GM13977 (cell line): ENCODE results near the gene KRT86.

Experiments
- DNase-seq: peaks from one replicate; pipeline ENCODE4 v3.0.0; 2012; ENCODE audit warnings: low spot score
- in situ Hi-C: fragments of 300-500 bp; cut with MboI; formaldehyde crosslinking; loops from one replicate; pipeline ENCODE4 v1.12.0; 2022; ENCODE audit warnings: low sequenced_read_pairs, low pct_unique_long_range_greater_than_20kb, mixed read lengths, inconsistent platforms; ENCODE audit not compliant: unreplicated experiment
- TF ChIP-seq, protein P1 (sequence below): IDR thresholded peaks from 2 replicates; pipeline ENCODE4 v1.5.1; 2012; ENCODE audit warnings: mild to moderate bottlenecking, control low read depth; ENCODE audit not compliant: insufficient read depth; ENCODE audit errors: extremely low read depth, missing control alignments

KRT86 gene

DNA sequence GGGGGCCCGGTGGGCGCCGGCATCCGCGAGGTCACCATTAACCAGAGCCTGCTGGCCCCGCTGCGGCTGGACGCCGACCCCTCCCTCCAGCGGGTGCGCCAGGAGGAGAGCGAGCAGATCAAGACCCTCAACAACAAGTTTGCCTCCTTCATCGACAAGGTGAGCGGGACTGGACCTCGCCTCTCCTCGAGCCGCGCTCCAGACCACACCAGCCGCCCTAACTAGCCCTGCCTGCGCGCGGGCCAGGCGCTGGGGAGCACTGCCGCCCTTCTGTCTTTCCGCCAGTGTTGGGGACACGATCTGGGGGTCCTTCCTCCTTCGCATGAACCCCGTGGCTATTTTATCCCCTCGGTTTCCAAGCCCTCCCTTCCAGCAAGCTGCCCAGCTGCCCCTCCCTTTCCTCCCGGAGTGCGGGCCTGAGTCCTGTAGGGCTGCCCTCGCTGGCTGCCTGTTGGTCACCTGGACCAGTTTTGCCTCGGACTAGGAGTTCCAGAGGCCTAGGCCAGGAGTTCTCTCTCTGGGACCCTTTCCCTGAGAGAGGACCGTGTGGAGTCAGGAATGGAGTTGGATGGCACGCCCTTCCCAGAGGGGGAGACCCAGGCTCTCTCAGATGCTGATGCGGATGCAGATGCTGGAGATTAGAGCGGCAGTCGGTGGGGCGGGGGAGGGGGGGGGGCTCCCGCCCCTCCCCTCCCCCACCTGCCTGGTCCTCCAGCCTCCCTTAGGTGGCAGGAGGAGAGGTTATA is 40.8 kb upstream of the KRT86 start:
- in situ Hi-C loops: no loop called here
- peak; percentile 26 for DNase-seq
- TF ChIP-seq, protein P1, sequence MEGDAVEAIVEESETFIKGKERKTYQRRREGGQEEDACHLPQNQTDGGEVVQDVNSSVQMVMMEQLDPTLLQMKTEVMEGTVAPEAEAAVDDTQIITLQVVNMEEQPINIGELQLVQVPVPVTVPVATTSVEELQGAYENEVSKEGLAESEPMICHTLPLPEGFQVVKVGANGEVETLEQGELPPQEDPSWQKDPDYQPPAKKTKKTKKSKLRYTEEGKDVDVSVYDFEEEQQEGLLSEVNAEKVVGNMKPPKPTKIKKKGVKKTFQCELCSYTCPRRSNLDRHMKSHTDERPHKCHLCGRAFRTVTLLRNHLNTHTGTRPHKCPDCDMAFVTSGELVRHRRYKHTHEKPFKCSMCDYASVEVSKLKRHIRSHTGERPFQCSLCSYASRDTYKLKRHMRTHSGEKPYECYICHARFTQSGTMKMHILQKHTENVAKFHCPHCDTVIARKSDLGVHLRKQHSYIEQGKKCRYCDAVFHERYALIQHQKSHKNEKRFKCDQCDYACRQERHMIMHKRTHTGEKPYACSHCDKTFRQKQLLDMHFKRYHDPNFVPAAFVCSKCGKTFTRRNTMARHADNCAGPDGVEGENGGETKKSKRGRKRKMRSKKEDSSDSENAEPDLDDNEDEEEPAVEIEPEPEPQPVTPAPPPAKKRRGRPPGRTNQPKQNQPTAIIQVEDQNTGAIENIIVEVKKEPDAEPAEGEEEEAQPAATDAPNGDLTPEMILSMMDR: no peak

DNA sequence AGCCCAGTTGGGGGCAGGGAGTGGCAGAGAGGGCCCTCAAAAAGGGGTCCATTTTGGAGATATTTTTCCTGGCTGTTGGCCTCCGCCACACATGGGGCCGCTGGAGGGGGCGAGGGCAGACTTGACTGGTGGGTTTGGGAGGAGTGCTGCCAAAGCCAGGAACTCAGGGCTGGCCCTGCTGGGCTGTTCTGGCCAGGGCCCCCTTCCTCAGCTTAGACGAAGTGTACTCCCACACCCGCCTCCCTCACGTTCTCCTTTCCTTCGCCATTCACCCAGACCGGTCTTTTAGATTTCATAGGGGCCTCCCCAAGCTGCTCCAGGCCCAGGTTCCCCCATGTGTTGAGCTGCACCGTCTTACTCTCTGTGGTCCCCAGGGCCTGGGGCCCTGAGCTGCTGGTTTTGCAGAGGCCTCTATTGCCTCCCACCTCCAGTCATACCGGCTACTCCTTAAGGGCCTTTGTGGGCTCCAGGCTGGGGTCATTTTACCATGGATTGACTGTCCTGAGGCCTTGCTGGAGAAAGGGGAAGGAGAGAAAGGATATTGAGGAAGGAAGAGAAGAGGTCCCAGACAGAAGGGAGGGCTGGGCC is 40.1 kb upstream of the KRT86 start:
- DNase-seq: peak; percentile 26
- TF ChIP-seq, protein P1: no peak
- in situ Hi-C loops: no loop called here

DNA sequence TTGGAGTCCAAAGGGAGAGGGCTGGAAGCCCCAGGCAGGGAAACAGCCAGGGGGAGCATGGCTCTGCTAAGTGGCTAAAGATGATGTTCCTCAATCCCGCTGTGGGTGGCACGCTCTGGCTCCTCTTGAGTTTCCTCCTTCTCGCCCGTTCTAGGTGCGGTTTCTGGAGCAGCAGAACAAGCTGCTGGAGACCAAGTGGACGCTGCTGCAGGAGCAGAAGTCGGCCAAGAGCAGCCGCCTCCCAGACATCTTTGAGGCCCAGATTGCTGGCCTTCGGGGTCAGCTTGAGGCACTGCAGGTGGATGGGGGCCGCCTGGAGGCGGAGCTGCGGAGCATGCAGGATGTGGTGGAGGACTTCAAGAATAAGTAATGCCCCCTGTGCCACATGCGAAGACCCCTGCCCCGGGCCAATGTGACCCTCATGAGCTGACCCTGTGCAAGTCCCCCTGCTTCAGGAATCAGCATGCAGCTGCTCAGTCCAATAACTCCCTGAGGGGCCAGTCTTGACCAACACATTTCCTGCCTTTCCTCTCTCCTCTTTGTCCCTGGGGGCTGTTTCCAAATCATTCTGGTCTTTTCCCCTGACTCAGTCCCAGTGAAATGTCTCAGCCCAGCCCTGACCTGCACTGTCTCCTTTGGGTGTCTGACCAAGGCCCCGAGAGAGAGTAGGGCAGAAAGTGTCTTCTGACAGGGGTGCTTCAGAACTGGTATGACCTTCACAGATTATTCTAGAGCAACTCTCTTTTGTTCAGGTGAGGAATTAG is 39.3 kb upstream of the KRT86 start:
- in situ Hi-C loops: no loop called here
- TF ChIP-seq, protein P1: no peak
- peak; percentile 24 for DNase-seq

DNA sequence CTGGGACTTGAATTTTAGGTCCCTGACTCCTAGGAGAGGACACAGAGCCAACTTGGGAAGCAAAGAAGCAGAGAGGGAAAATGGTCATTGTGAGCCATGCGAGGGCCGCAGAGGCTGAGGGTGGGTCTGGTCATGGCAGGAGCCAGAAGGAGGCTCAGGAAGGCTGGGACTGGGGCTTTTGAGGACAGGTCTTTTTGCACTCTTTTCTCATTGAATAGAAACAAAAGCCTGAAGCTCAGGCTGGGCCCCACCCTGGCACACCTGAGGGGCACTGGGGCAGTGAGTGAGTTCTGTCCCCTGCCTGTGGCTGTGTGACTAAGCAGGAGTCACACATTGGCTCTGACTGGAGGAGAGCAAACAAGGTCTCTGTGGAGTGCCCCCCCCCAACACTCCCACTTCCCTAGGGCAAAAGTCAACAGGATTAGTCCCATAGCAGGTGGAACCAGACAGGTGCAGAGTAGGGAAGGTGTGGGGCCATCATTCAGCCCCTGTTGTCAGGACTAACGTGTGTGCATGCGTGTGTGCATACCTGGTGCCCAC is 38.6 kb upstream of the KRT86 start:
- in situ Hi-C loops: no loop called here
- DNase-seq: peak; percentile 14
- TF ChIP-seq, protein P1: no peak

DNA sequence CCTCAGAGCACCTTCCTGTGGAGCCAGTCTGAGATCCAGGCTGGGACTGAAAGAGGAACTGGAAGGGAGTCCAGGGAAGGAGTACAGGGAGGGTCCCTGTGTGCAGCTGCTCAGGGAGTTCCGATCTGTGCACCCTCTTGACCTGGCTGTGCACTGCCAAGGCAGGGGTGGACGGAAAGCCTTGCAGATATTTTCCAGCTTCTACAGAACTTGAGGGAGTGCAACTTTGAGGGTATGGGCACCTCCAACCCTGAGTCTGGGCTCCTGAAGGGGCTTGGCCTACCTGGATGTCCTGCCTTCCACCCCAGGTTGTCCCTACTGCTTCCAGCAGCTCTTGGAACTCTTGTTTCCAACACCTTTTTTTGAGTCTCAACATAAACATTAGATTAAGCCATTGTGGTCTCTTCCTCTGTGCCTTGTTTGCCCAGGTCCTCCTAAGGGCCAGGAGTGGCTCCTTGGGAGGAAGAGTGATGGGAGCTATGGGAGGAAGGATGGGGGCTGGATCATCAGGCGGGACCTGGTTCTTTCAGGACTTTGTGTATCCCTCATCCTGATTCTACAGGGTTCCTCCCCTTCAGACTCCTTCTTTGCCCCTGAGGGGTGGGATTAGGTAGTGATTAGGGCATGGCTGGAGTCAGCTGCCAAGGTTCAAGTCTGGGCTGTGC is 37.9 kb upstream of the KRT86 start:
- in situ Hi-C loops: no loop called here
- DNase-seq: no peak
- TF ChIP-seq, protein P1: no peak

DNA sequence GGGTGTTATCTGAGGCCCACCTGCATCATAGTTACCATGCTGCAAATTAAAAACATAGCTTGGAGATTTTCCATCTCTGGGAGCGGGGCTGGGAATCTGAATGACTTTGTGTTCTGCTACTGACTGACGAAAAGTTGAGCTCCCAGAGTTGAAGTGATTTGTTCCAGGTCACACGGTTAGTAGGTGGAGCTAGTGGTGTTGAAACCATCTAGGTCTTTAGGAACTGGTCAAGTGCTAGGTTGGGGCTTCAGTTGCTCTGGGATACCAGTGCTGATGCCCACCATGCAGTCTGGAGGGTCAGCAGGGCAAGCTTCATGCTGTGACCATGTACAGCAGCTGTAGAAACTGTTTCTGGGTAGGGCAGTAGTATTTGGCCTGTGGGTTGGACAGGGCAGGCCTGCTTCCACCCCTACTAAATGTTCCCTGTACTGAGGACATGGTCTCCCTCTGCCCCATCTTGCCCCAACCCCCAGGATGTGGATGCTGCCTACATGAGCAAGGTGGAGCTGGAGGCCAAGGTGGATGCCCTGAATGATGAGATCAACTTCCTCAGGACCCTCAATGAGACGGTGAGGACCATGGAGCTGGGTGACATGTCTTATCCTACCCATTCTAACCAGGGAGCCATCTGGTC is 36.1 kb upstream of the KRT86 start:
- in situ Hi-C loops: no loop called here
- no peak for DNase-seq
- TF ChIP-seq, protein P1: no peak
